GM10266 (cell line): ENCODE measurements around the gene FAM9B.
"Not testable (repeated sequence)": the region's sequence is repeated elsewhere in the genome, so short reads cannot be mapped to it uniquely, and the experiment has no call there.

ENCODE experiments used
- DNase-seq: peaks from one replicate; pipeline ENCODE4 v3.0.0; 2012; ENCODE audit errors: extremely low spot score
- CTCF ChIP-seq: IDR thresholded peaks from 2 replicates; pipeline ENCODE4 v1.5.1; 2012; ENCODE audit warnings: mild to moderate bottlenecking, low read depth; ENCODE audit not compliant: control insufficient read depth, insufficient read depth; ENCODE audit errors: missing control alignments

The FAM9B gene

DNA sequence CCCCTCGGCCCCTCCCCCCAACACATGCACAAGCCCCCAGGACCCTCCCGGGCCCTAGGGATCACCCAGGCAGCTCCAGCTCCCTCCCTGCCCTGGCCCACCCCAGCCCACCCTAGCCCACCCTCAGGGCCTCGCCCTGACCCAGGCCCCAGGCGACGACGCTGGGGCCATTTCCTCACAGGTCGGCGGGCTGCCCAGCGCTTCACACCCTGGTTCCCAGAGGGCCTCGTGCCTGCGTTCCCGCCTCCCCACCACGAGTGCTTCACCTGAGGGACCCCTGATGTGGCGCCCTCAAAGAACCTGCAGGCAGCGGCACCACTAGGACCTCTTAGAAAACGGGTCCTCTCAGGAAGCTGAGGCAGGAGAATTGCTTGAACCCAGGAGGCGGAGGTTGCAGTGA is 341 bp downstream of the FAM9B start:
- no peak for DNase-seq
- TF ChIP-seq CTCF: no peak

GRCh38 chrX:9033179-9033578 is 748 bp downstream of the FAM9B start:
- no peak for TF ChIP-seq CTCF
- no peak for DNase-seq

DNA sequence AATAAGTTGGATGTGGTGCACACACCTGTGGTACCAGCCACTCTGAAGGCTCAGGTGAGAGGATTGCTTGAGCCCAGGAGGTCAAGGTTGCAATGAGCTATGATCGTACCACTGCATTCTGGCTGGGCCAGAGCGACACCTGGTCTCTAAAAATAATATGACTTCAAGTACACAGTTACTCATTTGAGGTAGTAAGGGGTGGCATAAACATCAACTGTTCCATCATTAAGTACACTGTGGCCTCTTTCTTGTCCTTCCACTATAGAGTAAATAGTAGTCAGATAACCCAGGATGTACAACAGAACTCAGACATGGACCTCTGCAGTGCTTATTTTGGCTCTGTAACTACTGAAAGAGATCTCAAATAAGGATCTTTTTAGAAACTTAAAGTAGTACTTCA is 10.6 kb downstream of the FAM9B start:
- no peak for DNase-seq
- TF ChIP-seq CTCF: no peak

- no peak for DNase-seq
- no peak for TF ChIP-seq CTCF
Observed at GRCh38 chrX:9019151-9019550, 14.8 kb downstream of the FAM9B start.

- DNase-seq: not testable (repeated sequence)
Observed at GRCh38 chrX:9018332-9018731, 15.6 kb downstream of the FAM9B start.

DNA sequence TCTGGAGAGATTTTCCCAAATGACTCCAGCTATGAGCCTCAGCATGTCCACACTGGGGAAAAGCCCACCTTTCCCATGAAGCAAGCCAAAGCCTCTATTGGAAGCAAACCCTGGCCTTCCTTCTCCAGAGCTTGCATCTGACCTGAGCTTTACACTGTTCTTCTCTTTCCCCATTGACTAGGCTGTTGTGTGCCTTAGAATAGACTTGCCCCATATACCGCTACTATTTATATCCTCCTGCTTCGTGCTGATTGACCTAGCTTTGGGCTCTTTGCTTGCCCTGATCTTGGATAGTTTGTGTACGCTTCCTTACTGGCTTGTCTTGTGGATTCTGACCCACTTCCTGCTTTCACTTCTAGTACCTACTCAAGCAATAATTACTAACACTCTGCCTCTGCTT is 30.9 kb downstream of the FAM9B start:
- no peak for TF ChIP-seq CTCF
- DNase-seq: no peak

DNA sequence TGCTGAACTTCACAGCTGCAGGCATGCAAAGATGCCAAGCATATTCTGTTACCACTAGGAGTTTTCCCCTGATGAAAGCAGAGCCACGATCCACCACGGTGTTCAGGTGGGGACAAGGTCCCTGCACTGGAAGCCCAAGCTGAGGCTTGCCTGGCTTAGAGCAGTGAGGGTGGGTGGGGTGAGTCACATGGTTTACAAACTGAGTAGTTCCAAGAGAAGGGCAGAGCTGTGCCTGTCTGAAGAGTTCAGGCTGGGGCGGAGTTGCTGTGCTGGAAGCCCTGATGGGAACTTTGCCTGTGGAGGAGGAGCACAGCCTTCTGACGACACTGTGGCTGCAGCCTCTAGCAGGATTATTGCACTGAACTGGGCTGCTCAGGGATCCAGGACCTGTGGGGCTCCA is 45.5 kb downstream of the FAM9B start:
- DNase-seq: no peak
- TF ChIP-seq CTCF: no peak

GRCh38 chrX:8987672-8988250 is 46.2 kb downstream of the FAM9B start:
- DNase-seq: no peak
- no peak for TF ChIP-seq CTCF
